HepG2 (cell line): ENCODE measurements around the gene WASHC4. TPM values are rescaled to one million over a fixed set of nuclear protein-coding genes. Genes with fewer than 3 reads are reported as not detected.

ENCODE experiments used
- CHD2 ChIP-seq: IDR thresholded peaks from 2 replicates; pipeline ENCODE4 v1.6.1; 2011; ENCODE audit warnings: low read depth, low read length, improper control_type of control experiment
- ELF4 ChIP-seq: sonication (generic); formaldehyde crosslinking; IDR thresholded peaks from 2 replicates; pipeline ENCODE4 v1.5.0; 2020; ENCODE audit warnings: missing genetic modification reagents, mild to moderate bottlenecking, moderate library complexity, borderline replicate concordance
- FOXJ3 ChIP-seq: sonication (generic); formaldehyde crosslinking; IDR thresholded peaks from 2 replicates; pipeline ENCODE4 v1.4.0; 2020; ENCODE audit warnings: missing genetic modification reagents, mild to moderate bottlenecking, borderline replicate concordance
- HIVEP1 ChIP-seq: sonication (generic); formaldehyde crosslinking; IDR thresholded peaks from 2 replicates; pipeline ENCODE4 v1.4.0; 2020; ENCODE audit warnings: mild to moderate bottlenecking, missing genetic modification reagents
- HMG20A ChIP-seq: IDR thresholded peaks from 2 replicates; pipeline ENCODE4 v1.6.1; 2016; ENCODE audit warnings: borderline replicate concordance
- HNRNPL ChIP-seq: fragments of 200-400 bp; formaldehyde crosslinking; IDR thresholded peaks from 2 replicates; pipeline ENCODE4 v1.6.1; 2017; ENCODE audit warnings: mild to moderate bottlenecking, low read depth, low read length
- KDM4B ChIP-seq: sonication (generic); formaldehyde crosslinking; IDR thresholded peaks from 2 replicates; pipeline ENCODE4 v1.4.0; 2020; ENCODE audit warnings: missing genetic modification reagents
- MYNN ChIP-seq: sonication (generic); formaldehyde crosslinking; IDR thresholded peaks from 2 replicates; pipeline ENCODE4 v1.4.0; 2020; ENCODE audit warnings: mild to moderate bottlenecking, low read depth, missing genetic modification reagents
- PLRG1 ChIP-seq: fragments of 450-650 bp; conservative IDR thresholded peaks from 2 replicates; pipeline ENCODE4 v1.6.1; 2016
- POGK ChIP-seq: sonication (generic); formaldehyde crosslinking; conservative IDR thresholded peaks from 2 replicates; pipeline ENCODE4 v1.8.0; 2022; ENCODE audit warnings: mild to moderate bottlenecking, moderate library complexity, missing genetic modification reagents
- POLR2G ChIP-seq: fragments of 200-400 bp; formaldehyde crosslinking; IDR thresholded peaks from 2 replicates; pipeline ENCODE4 v1.6.1; 2018; ENCODE audit warnings: mild to moderate bottlenecking, low read depth, low read length, moderate library complexity
- RXRA ChIP-seq: sonication (generic); formaldehyde crosslinking; IDR thresholded peaks from 2 replicates; pipeline ENCODE4 v1.5.1; 2020; ENCODE audit warnings: missing genetic modification reagents
- YEATS4 ChIP-seq: sonication (generic); formaldehyde crosslinking; IDR thresholded peaks from 2 replicates; pipeline ENCODE4 v1.4.0; 2020; ENCODE audit warnings: missing genetic modification reagents, borderline replicate concordance
- ZNF781 ChIP-seq: sonication (generic); formaldehyde crosslinking; IDR thresholded peaks from 2 replicates; pipeline ENCODE4 v1.5.1; 2020; ENCODE audit warnings: borderline replicate concordance, mild to moderate bottlenecking, missing genetic modification reagents; ENCODE audit errors: not compliant biosample characterization
- ZNF790 ChIP-seq: sonication (generic); formaldehyde crosslinking; IDR thresholded peaks from 2 replicates; pipeline ENCODE4 v1.8.0; 2022; ENCODE audit warnings: missing genetic modification reagents, mild to moderate bottlenecking, borderline replicate concordance
- ZSCAN31 ChIP-seq: sonication (generic); formaldehyde crosslinking; IDR thresholded peaks from 2 replicates; pipeline ENCODE4 v1.5.0; 2020; ENCODE audit warnings: low read depth, mild to moderate bottlenecking, missing genetic modification reagents
- polyA plus RNA-seq, 8 experiments: library from polyadenylated mRNA; depleted of rRNA in 3 of 8; stranded (reverse) in 7 of 8; unstranded in 1 of 8; fragments of >200 nt; fragmentation: Illumina TruSeq in 4 of 8; extraction: Trizol in 4 of 8; gene quantifications; 2 replicates each; pipeline versions ENCODE4 v1.2.1 to v1.2.3, GENCODE V29; 2011 to 2016; ENCODE audit warnings: low read depth in 4 of 8, missing spikeins in 1 of 8, mixed read lengths in 1 of 8; ENCODE audit not compliant: insufficient read depth in 1 of 8
- total RNA-seq, 5 experiments: library from RNA; depleted of rRNA; stranded (reverse); fragments of >200 nt; fragmentation: Illumina TruSeq; extraction: Trizol; gene quantifications; 2 replicates each; pipeline ENCODE4 v1.2.3, GENCODE V29; 2016; ENCODE audit warnings: low read depth in 1 of 5
- TF ChIP-seq, protein P1 (sequence below): sonication (generic); formaldehyde crosslinking; IDR thresholded peaks from 2 replicates; pipeline ENCODE4 v1.4.0; 2020; ENCODE audit warnings: missing genetic modification reagents, borderline replicate concordance
- TF ChIP-seq, protein P2 (sequence below): sonication (generic); formaldehyde crosslinking; IDR thresholded peaks from 2 replicates; pipeline ENCODE4 v1.9.0; 2021; ENCODE audit warnings: missing genetic modification reagents, borderline replicate concordance

The WASHC4 gene
- total and polyA plus RNA-seq, 2 of the 13 experiments (the other 11 are each of a cell fraction or from before 2014, with no cell fraction given), result 21.0 to 36.3 TPM

- TF ChIP-seq, protein P1, sequence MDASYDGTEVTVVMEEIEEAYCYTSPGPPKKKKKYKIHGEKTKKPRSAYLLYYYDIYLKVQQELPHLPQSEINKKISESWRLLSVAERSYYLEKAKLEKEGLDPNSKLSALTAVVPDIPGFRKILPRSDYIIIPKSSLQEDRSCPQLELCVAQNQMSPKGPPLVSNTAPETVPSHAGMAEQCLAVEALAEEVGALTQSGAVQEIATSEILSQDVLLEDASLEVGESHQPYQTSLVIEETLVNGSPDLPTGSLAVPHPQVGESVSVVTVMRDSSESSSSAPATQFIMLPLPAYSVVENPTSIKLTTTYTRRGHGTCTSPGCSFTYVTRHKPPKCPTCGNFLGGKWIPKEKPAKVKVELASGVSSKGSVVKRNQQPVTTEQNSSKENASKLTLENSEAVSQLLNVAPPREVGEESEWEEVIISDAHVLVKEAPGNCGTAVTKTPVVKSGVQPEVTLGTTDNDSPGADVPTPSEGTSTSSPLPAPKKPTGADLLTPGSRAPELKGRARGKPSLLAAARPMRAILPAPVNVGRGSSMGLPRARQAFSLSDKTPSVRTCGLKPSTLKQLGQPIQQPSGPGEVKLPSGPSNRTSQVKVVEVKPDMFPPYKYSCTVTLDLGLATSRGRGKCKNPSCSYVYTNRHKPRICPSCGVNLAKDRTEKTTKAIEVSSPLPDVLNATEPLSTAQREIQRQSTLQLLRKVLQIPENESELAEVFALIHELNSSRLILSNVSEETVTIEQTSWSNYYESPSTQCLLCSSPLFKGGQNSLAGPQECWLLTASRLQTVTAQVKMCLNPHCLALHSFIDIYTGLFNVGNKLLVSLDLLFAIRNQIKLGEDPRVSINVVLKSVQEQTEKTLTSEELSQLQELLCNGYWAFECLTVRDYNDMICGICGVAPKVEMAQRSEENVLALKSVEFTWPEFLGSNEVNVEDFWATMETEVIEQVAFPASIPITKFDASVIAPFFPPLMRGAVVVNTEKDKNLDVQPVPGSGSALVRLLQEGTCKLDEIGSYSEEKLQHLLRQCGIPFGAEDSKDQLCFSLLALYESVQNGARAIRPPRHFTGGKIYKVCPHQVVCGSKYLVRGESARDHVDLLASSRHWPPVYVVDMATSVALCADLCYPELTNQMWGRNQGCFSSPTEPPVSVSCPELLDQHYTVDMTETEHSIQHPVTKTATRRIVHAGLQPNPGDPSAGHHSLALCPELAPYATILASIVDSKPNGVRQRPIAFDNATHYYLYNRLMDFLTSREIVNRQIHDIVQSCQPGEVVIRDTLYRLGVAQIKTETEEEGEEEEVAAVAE (CRISPR knock-in tag), result no peak; the same call in 1 of the 2 replicates
- TF ChIP-seq CHD2, result peak; percentile 94
- no peak for TF ChIP-seq HMG20A (CRISPR knock-in tag)
- TF ChIP-seq, protein P2, sequence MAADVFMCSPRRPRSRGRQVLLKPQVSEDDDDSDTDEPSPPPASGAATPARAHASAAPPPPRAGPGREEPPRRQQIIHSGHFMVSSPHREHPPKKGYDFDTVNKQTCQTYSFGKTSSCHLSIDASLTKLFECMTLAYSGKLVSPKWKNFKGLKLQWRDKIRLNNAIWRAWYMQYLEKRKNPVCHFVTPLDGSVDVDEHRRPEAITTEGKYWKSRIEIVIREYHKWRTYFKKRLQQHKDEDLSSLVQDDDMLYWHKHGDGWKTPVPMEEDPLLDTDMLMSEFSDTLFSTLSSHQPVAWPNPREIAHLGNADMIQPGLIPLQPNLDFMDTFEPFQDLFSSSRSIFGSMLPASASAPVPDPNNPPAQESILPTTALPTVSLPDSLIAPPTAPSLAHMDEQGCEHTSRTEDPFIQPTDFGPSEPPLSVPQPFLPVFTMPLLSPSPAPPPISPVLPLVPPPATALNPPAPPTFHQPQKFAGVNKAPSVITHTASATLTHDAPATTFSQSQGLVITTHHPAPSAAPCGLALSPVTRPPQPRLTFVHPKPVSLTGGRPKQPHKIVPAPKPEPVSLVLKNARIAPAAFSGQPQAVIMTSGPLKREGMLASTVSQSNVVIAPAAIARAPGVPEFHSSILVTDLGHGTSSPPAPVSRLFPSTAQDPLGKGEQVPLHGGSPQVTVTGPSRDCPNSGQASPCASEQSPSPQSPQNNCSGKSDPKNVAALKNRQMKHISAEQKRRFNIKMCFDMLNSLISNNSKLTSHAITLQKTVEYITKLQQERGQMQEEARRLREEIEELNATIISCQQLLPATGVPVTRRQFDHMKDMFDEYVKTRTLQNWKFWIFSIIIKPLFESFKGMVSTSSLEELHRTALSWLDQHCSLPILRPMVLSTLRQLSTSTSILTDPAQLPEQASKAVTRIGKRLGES (CRISPR knock-in tag), result no peak; the same call in 1 of the 2 replicates
- TF ChIP-seq HIVEP1 (CRISPR knock-in tag), result peak; percentile 41; the same call in 1 of the 2 replicates
- no peak for TF ChIP-seq KDM4B (CRISPR knock-in tag)
- TF ChIP-seq FOXJ3 (CRISPR knock-in tag), result no peak
- peak; percentile 78 for TF ChIP-seq POGK (CRISPR knock-in tag)
- peak; percentile 77; the same call in 1 of the 2 replicates for TF ChIP-seq ZNF790 (CRISPR knock-in tag)
- TF ChIP-seq YEATS4 (CRISPR knock-in tag), result peak; percentile 93
- no peak for TF ChIP-seq MYNN (CRISPR knock-in tag)
- peak; percentile 99 for TF ChIP-seq POLR2G
- peak; percentile 95 for TF ChIP-seq ZSCAN31
- peak; percentile 58; the same call in 1 of the 2 replicates for TF ChIP-seq HNRNPL
- TF ChIP-seq ELF4 (CRISPR knock-in tag), result peak; percentile 45; the same call in 1 of the 2 replicates
- peak; percentile 67; the same call in 1 of the 2 replicates for TF ChIP-seq RXRA (CRISPR knock-in tag)
- no peak for TF ChIP-seq PLRG1
- no peak for TF ChIP-seq ZNF781 (CRISPR knock-in tag)
Measured at GRCh38 chr12:105107494-105108371, at the start of gene WASHC4 (continued).
